ENCODE data around the gene TTC34.
"Not testable (repeated sequence)": the region's sequence is repeated elsewhere in the genome, so short reads cannot be mapped to it uniquely, and the experiment has no call there.

TTC34 gene

DNA sequence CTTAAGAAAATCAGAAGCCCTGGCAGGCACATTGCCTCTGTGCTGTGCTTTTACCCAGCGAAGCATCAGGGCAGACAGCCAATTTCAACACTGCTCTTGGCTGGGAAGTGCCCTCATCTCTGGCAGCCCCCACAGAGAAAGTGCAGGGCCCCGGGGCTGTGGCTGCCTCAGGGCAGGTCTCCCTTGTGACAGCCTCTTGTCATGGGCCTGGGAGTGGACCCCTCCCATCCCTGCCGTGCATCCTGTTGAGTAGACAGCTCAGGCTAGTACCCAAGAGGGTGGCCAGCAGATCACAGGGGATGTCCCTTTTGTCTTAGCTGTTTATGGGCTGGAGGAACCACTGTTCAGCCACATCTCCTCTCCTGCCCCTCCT lies 23.3 kb downstream of the TTC34 start:
- no peak overlapping the region for H2BK120ac ChIP-seq (ENCODE audit: insufficient read depth, low read length, poor library complexity)

DNA sequence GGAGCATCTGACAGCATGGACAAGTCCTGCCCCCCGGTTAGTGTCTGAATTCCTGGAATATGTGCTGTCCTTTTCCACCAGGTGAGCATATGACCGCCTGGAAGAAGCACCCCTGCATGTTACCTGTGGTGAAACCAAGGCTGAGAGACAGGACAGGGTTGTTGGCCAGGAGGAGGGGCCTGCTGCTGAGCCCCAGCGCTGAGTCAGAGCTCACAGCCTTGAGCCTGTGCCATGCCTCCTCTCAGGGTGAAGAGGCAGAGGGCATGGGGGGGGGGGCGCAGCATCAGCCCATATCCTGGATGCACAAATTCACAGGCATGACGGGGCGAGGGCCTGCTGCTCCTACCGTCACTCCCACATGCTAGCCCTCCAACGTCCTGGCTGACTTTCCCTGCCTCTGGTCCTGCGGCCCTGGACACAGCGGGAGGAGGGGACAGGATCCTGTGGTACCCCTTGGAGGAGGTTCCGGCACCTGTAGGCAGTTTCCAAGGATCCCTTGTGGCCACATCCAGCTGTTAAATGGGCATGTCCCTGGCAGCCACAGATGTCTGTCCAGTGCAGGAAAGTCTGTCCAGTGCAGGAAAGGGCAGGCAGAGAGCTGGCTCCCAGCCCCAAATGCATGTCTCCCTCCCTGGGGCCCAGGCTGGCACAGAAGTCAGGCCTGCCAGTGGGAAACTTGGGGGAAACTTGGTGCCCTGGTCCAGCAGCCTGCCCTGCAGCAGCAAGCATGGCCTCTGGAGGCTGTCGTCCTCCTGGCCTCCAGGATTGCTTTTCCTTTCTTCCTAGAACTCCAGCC lies 23.9 kb downstream of the TTC34 start:
- no peaks in the 10 kb centered on the region for H3K4me1 ChIP-seq (ENCODE audit: control insufficient read depth in 1 of 2, insufficient read depth in 2 of 2, low read length in 2 of 2)
- H4K91ac ChIP-seq (ENCODE audit: low read depth, low read length) = no peak overlapping the region
- no peak overlapping the region for H4K12ac ChIP-seq (ENCODE audit: low read depth, low read length)
- H2AFZ ChIP-seq (ENCODE audit: insufficient read depth, low read length, poor library complexity) = no peak overlapping the region
- H3K79me1 ChIP-seq (ENCODE audit: low read length) = no peaks in the 10 kb centered on the region
- H3K9me3 ChIP-seq (ENCODE audit: insufficient read depth, low read depth, low read length) = peaks cover 20% of the 10 kb centered on the region
- no peak overlapping the region for H3K18ac ChIP-seq (ENCODE audit: low read length)
- no peak overlapping the region for H3K4ac ChIP-seq (ENCODE audit: low read depth, low read length)
- no peak overlapping the region for H3K4me3 ChIP-seq (ENCODE audit: low read depth, low read length)
- no peak overlapping the region for H4K8ac ChIP-seq (ENCODE audit: low read depth, low read length)
- H3K4me2 ChIP-seq (ENCODE audit: low read length) = no peak overlapping the region
- H3K27ac ChIP-seq (ENCODE audit: low read depth, low read length) = no peak overlapping the region
- no peak overlapping the region for H3K14ac ChIP-seq (ENCODE audit: low read length)
- H3K27me3 ChIP-seq (ENCODE audit: insufficient read depth, low read length) = no peaks in the 10 kb centered on the region
- H3K79me2 ChIP-seq (ENCODE audit: control insufficient read depth, insufficient read depth, low read length, poor library complexity) = no peaks in the 10 kb centered on the region
- H2BK5ac ChIP-seq (ENCODE audit: low read depth, low read length, poor library complexity) = no peak overlapping the region
- DNase-seq = no peak
- H2AK5ac ChIP-seq (ENCODE audit: low read length) = no peak overlapping the region
- no peak overlapping the region for H2BK120ac ChIP-seq (ENCODE audit: insufficient read depth, low read length, poor library complexity)
- WGBS (ENCODE audit: extremely low coverage, insufficient coverage, insufficient read length) = no CpG with 5 or more reads among the region's 12 CpGs
- H3K9ac ChIP-seq (ENCODE audit: low read length) = no peak overlapping the region
- H3K23ac ChIP-seq (ENCODE audit: low read length) = no peak overlapping the region
- H3K36me3 ChIP-seq (ENCODE audit: control insufficient read depth in 1 of 2, insufficient read depth in 2 of 2, low read length in 2 of 2) = no peaks in the 10 kb centered on the region
- no peak overlapping the region for H2BK12ac ChIP-seq (ENCODE audit: low read length)

More for the DNA sequence above, 23.3 kb downstream of the TTC34 start:
- Histone ChIP-seq H3K14ac (ENCODE audit: low read length) (no peak overlapping the region), H4K12ac (ENCODE audit: low read depth, low read length) (no peak overlapping the region), H3K27me3 (ENCODE audit: insufficient read depth, low read length) (no peaks in the 10 kb centered on the region), H2AFZ (ENCODE audit: insufficient read depth, low read length, poor library complexity) (no peak overlapping the region), H3K4me2 (ENCODE audit: low read length) (no peak overlapping the region), H3K18ac (ENCODE audit: low read length) (no peak overlapping the region), H3K36me3 (ENCODE audit: control insufficient read depth in 1 of 2, insufficient read depth in 2 of 2, low read length in 2 of 2) (no peaks in the 10 kb centered on the region), H3K23ac (ENCODE audit: low read length) (no peak overlapping the region), H3K9me3 (ENCODE audit: insufficient read depth, low read depth, low read length) (peaks cover 24% of the 10 kb centered on the region), H4K8ac (ENCODE audit: low read depth, low read length) (no peak overlapping the region), H3K27ac (ENCODE audit: low read depth, low read length) (no peak overlapping the region), H2AK5ac (ENCODE audit: low read length) (no peak overlapping the region), H3K9ac (ENCODE audit: low read length) (no peak overlapping the region), H3K4me1 (ENCODE audit: control insufficient read depth in 1 of 2, insufficient read depth in 2 of 2, low read length in 2 of 2) (no peaks in the 10 kb centered on the region), H3K4ac (ENCODE audit: low read depth, low read length) (no peak overlapping the region), H3K79me1 (ENCODE audit: low read length) (no peaks in the 10 kb centered on the region), H2BK5ac (ENCODE audit: low read depth, low read length, poor library complexity) (no peak overlapping the region), H3K4me3 (ENCODE audit: low read depth, low read length) (no peak overlapping the region), H3K79me2 (ENCODE audit: control insufficient read depth, insufficient read depth, low read length, poor library complexity) (no peaks in the 10 kb centered on the region), H2BK12ac (ENCODE audit: low read length) (no peak overlapping the region), H4K91ac (ENCODE audit: low read depth, low read length) (no peak overlapping the region)
- WGBS (ENCODE audit: extremely low coverage, insufficient coverage, insufficient read length) = no CpG with 5 or more reads among the region's 3 CpGs
- no peak for DNase-seq

DNA sequence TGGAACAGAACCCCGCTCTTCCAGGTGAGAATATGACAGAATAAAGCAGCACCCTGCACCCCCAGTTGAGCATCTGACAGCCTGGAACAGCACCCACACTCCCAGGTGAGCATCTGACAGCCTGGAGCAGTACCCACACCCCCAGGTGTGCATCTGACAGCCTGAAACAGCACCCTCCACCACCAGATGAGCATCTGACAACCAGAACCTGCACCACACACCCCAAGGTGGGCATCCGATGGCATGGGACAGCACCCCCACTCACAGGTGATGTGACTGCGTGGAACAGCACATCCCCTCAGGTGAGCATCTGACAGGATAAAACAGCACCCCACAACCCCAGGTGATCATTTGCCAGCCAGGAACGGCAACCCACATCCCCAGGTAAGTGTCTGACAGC lies 26.2 kb downstream of the TTC34 start:
- not testable (repeated sequence) for H3K4ac ChIP-seq (ENCODE audit: low read depth, low read length); H3K27me3 ChIP-seq (ENCODE audit: insufficient read depth, low read length); H3K14ac ChIP-seq (ENCODE audit: low read length); H3K27ac ChIP-seq (ENCODE audit: low read depth, low read length); H4K8ac ChIP-seq (ENCODE audit: low read depth, low read length); DNase-seq; H3K9ac ChIP-seq (ENCODE audit: low read length); H3K18ac ChIP-seq (ENCODE audit: low read length); H3K4me1 ChIP-seq (ENCODE audit: control insufficient read depth in 1 of 2, insufficient read depth in 2 of 2, low read length in 2 of 2); H3K23ac ChIP-seq (ENCODE audit: low read length); H2BK120ac ChIP-seq (ENCODE audit: insufficient read depth, low read length, poor library complexity); H3K79me2 ChIP-seq (ENCODE audit: control insufficient read depth, insufficient read depth, low read length, poor library complexity); H3K4me3 ChIP-seq (ENCODE audit: low read depth, low read length); H4K12ac ChIP-seq (ENCODE audit: low read depth, low read length); H3K79me1 ChIP-seq (ENCODE audit: low read length); H2AFZ ChIP-seq (ENCODE audit: insufficient read depth, low read length, poor library complexity); H3K4me2 ChIP-seq (ENCODE audit: low read length); H4K91ac ChIP-seq (ENCODE audit: low read depth, low read length); H2BK5ac ChIP-seq (ENCODE audit: low read depth, low read length, poor library complexity); H2AK5ac ChIP-seq (ENCODE audit: low read length); H2BK12ac ChIP-seq (ENCODE audit: low read length); H3K36me3 ChIP-seq (ENCODE audit: control insufficient read depth in 1 of 2, insufficient read depth in 2 of 2, low read length in 2 of 2)
- no CpG with 5 or more reads among the region's 4 CpGs for WGBS (ENCODE audit: extremely low coverage, insufficient coverage, insufficient read length)
- peaks cover 19% of the 10 kb centered on the region for H3K9me3 ChIP-seq (ENCODE audit: insufficient read depth, low read depth, low read length)

DNA sequence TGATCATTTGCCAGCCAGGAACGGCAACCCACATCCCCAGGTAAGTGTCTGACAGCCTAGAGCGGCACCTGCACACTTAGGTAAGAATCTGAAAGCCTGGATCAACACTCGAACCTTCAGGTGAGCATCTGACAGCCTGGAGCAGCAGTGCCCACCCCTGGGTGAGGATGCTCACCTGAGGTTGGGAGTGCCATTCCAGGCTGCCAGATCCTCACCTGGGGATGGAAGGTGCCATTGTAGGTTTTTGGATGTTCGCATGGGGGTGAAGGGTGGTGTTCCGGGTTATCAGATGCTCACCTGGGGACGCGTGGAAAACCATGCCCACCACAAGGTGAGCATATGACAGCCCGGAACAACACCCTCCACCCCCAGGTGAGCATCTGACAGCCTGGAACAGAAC lies 33.4 kb downstream of the TTC34 start:
- not testable (repeated sequence) for H4K12ac ChIP-seq (ENCODE audit: low read depth, low read length); H4K8ac ChIP-seq (ENCODE audit: low read depth, low read length); H2BK5ac ChIP-seq (ENCODE audit: low read depth, low read length, poor library complexity); H3K4me3 ChIP-seq (ENCODE audit: low read depth, low read length); H3K79me2 ChIP-seq (ENCODE audit: control insufficient read depth, insufficient read depth, low read length, poor library complexity); H3K4me2 ChIP-seq (ENCODE audit: low read length); H3K79me1 ChIP-seq (ENCODE audit: low read length); H2BK12ac ChIP-seq (ENCODE audit: low read length); H3K9ac ChIP-seq (ENCODE audit: low read length); H3K36me3 ChIP-seq (ENCODE audit: control insufficient read depth in 1 of 2, insufficient read depth in 2 of 2, low read length in 2 of 2); H2AFZ ChIP-seq (ENCODE audit: insufficient read depth, low read length, poor library complexity); H3K9me3 ChIP-seq (ENCODE audit: insufficient read depth, low read depth, low read length); H2AK5ac ChIP-seq (ENCODE audit: low read length); H3K14ac ChIP-seq (ENCODE audit: low read length); H3K27ac ChIP-seq (ENCODE audit: low read depth, low read length); H3K4ac ChIP-seq (ENCODE audit: low read depth, low read length); H3K4me1 ChIP-seq (ENCODE audit: control insufficient read depth in 1 of 2, insufficient read depth in 2 of 2, low read length in 2 of 2); H3K23ac ChIP-seq (ENCODE audit: low read length); H2BK120ac ChIP-seq (ENCODE audit: insufficient read depth, low read length, poor library complexity); H4K91ac ChIP-seq (ENCODE audit: low read depth, low read length); H3K18ac ChIP-seq (ENCODE audit: low read length); DNase-seq; H3K27me3 ChIP-seq (ENCODE audit: insufficient read depth, low read length)
- WGBS (ENCODE audit: extremely low coverage, insufficient coverage, insufficient read length) = no CpG with 5 or more reads among the region's 8 CpGs
